GM18517 (cell line): ENCODE measurements around the gene FAM81A.

Source experiments
- ATAC-seq: cut with Tn5 transposase; IDR thresholded peaks from one replicate; pipeline ENCODE4 v1.9.1; 2021; ENCODE audit warnings: mild to moderate bottlenecking, moderate library complexity; ENCODE audit not compliant: unreplicated experiment

Gene FAM81A

GRCh38 chr15:59569477-59569876 lies 131.5 kb downstream of the FAM81A start:
- ATAC-seq: no peak

GRCh38 chr15:59570315-59570714 lies 132.3 kb downstream of the FAM81A start:
- no peak for ATAC-seq

- no peak for ATAC-seq
Observed at GRCh38 chr15:59571606-59572005, 133.6 kb downstream of the FAM81A start.
